HG03103 (cell line): ENCODE results near the gene SCRN1.
"Not testable (repeated sequence)": the region's sequence is repeated elsewhere in the genome, so short reads cannot be mapped to it uniquely, and the experiment has no call there.

Source experiments
- ATAC-seq: cut with Tn5 transposase; IDR thresholded peaks from one replicate; pipeline ENCODE4 v1.9.1; 2021; ENCODE audit warnings: low read depth; ENCODE audit not compliant: unreplicated experiment

SCRN1 gene

DNA sequence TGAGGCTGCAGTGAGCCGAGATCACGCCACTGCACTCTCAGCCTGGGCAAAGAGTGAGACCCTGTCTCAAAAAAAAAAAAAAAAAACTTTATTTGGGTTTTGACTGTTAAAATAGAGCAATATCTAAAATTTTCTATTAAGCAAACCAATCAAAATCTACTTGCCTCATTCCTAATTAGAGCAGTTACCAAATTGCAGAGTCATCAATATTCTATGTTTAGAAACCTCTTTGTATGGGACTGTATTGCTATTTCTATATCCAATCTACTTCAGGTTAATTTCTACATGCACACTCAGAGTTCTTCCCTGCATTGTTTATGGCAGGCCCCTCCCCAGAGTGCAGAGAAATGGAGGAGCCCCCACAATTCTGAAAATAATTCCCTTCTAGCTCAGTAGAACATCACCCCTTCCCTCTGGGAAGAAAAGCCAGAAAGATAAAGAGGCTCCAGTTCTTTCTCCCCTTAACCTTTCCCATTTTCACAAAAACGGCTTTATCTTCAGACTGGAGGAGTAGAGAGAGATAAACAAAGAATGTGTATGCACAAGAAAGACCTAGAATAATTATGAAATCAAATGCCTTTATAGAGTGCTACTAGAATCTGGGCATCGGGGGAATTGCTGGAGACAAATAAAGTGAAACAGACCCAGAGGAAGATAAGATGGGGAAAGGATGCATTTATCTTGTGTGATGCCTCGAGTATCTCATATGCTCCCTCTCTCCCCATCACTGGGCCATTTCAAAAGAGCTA, 17.9 kb downstream of the SCRN1 start:
- no peak for ATAC-seq

GRCh38 chr7:29970158-29970557, 19.4 kb downstream of the SCRN1 start:
- ATAC-seq, result no peak

- ATAC-seq, result no peak
Observed at GRCh38 chr7:29969738-29970137, 19.9 kb downstream of the SCRN1 start.

DNA sequence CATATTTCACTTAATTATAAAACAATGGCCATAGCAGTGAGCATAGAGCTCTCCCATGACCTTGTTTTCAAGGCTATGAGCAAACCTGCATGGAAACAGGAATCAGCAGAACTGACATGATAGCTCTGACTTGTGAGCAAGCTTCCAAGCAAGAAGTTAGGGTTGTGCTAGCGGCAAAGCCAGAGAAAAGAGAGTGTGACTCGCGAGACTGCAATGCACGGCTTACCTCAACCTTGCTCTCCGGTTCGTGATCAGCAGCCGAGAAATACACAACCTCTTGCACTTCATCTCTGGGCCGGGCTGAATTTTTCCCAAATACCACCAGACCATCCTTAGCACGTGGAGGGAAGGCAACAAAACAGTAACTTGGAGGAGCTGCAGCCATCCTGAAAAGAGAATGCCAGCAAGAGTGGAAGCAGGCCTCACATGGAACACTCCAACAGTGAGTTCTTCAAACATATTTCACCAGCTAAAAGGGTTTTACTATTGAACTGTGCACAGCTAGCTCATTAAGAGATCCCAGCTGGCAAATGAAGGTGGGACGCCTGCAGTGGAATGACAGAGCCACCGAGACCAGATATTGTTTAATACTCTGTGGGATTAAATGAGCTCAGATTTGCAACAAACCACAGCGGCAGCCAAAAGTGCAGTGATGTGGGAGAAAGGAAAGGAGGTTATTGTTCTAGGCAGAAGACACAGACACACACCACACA, 20.8 kb downstream of the SCRN1 start:
- no peak for ATAC-seq

- ATAC-seq, result no peak
Observed at GRCh38 chr7:29965030-29965429, 24.6 kb downstream of the SCRN1 start.

DNA sequence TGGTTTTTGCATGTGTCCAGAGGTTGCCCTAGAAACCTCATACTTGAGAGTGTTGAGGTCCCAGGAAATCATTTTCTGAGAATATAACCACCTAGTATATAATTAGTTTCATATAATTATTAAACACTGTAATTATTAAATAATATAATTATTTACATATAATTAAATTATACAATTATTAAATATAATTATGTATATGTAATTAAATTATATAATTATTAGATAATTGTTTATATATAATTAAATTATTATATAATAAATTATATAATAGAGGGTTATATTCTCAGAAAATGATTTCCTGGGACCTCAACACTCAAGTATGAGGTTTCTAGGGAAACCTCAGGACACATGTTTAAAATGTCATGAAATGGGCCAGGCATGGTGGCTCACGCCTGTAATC, 27.6 kb downstream of the SCRN1 start:
- no peak for ATAC-seq

- not testable (repeated sequence) for ATAC-seq
Observed at GRCh38 chr7:29961611-29962010, 28.0 kb downstream of the SCRN1 start.

GRCh38 chr7:29958667-29959358, 30.8 kb downstream of the SCRN1 start:
- ATAC-seq, result no peak

- ATAC-seq, result no peak
Observed at GRCh38 chr7:29957521-29958310, 31.9 kb downstream of the SCRN1 start.

DNA sequence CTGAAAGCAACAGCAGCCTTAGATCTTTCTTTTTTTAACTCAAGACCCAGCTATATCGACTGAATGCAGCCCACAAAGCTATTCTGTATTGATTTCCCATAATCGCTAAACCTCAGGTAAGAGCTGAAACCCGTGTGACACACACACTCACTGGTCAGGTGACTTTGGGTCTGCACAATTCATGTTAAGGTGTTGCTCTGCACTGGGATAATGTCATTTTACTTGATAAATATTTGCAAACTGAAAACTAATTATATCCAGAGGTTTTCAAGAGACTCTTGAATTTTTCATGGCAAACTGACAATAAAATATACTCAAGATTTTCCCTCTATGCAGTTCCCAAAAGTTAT, 33.1 kb downstream of the SCRN1 start:
- no peak for ATAC-seq

GRCh38 chr7:29955799-29956486, 33.7 kb downstream of the SCRN1 start:
- ATAC-seq, result peak; percentile 78

DNA sequence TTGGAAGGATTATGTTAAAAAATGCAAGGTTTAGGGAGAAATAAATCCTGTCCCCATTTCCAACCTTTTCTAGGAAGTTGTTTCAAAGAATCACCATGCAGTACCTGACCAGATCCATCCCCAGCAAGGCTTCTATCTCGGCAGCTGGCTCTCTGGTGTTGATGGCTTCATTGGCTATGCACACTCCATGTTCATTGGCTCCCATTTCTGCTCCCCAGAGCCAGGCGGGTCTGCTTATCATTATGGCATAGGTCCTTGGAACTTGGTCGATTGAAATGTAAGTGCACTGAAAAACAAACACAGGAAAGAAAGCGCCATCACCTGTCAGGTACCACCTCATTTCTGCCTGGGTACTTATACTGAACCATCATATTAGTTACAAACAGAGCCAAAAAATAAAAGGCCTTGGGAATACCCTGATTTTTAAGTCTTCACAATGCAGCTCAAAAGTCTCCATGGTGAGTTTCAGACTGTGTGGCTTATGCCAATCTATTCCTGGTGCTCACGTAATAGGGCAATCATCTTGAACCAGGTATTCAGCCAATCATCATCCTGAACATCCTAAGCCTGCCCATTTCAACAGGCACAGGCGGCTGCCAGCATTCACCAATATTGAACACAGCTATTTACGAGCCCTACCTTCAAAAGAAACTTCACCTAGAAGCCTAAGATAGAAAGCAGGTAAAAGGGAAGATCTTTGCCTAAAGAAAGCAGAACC, 34.4 kb downstream of the SCRN1 start:
- ATAC-seq, result no peak

- no peak for ATAC-seq
Observed at GRCh38 chr7:29953726-29954347, 35.8 kb downstream of the SCRN1 start.

- ATAC-seq, result no peak
Observed at GRCh38 chr7:29951206-29951605, 38.4 kb downstream of the SCRN1 start.

DNA sequence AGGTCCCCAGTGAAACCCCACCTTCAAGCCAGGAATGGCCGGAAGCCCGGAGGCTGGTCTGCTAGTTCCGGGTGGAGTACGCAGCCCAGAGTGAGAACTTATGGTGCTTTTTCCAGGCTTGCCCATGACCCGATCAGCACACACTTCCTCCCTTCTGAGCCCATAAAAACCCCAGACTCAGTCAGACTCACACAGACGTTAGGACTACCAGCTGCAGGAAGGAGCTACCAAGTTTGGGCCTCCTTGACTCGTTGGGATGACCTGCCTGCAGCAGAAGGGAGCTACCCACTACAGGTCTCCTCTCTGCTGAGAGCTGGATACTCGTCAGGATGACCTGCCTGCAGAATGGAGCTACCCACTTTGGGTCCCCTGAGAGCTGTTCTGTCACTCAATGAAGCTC, 39.1 kb downstream of the SCRN1 start:
- no peak for ATAC-seq

DNA sequence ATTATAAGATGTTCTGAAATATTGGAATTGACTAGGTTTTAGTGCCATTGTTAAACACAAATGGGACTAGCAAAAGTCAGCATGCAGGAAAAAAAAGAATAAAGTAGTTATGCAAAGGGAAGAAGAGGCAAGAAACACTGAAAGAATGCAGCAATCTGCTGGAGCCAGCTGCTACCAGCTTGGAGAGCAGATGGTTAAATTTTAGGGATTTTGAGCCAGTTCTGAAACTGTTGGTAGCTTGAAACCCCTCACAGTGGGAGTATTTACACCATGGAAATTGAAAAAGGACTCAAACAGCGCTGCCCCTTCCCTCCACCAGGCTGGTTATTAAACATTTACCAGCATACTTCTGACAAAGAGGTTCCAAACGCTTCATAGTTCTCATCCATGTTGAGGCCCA, 41.0 kb downstream of the SCRN1 start:
- ATAC-seq, result no peak

DNA sequence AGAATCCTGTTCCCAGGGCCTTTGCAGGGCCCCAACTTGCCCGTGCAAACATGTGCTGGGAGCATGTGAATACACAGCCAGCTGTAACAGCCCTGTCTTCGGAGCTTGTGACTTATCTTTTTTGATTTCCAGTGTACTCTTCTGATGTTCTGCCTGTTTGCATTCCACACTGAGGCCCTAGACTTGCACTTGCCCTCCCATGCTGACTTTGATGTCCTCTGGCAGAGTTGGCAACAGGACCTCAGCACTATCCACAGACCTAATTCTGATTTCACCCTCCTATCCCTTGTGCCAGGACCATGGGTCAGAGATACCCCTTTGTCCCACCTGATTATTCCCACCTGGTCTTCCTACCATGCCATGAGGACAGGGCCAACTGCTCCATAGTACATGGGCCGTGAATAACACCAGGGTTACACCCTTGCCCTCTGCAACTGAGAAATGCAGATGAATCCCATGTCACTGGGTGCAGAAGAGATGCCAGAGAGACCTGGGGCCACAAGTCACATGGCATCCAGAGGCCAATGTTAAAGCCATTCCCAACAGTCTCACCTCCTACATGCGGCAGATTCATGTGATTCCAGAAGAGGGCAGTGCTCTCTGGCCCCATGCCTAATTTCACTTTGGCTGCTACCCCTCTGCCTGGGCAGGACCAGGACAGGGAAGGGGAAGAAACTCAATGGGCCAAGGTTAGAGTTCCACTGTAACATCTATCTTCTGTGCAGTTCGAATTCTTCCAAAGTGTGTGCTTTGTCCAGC, 43.0 kb downstream of the SCRN1 start:
- no peak for ATAC-seq

DNA sequence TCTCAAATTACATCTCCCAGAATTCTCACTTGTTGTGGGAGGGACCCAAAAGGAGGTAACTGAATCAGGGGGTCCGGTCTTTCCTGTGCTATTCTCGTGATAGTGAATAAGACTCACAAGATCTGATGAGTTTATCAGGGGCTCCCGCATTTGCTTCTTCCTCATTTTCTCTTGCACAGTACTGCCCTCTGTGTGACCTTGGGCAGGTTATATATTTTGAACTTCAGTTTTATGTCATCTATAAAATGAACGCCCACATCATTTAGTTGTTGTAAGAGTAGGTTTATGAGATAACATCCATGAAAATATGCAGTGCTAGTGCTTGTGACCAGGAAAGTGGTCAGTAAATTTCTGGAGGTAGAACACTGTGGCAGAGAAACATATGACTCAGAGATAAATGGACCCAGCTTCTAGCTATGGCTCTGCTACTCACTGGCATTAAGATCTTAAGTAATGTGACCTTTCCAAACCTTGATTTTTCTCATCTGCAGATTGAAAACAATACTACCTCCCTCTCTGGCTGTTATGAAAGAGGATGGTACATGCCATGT, 44.3 kb downstream of the SCRN1 start:
- no peak for ATAC-seq
